HepG2 (cell line): ENCODE measurements around the gene HSP90AB1.

Source experiments
- KAT8 ChIP-seq: IDR thresholded peaks from 2 replicates; pipeline ENCODE4 v1.6.1; 2016; ENCODE audit warnings: missing genetic modification reagents, missing compliant biosample characterization
- KLF6 ChIP-seq: IDR thresholded peaks from 2 replicates; pipeline ENCODE4 v1.8.0; 2016; ENCODE audit warnings: missing biosample characterization, missing genetic modification reagents
- MAFG ChIP-seq: sonication (generic); formaldehyde crosslinking; IDR thresholded peaks from 2 replicates; pipeline ENCODE4 v1.5.1; 2020; ENCODE audit warnings: mild to moderate bottlenecking, missing genetic modification reagents
- MEIS1 ChIP-seq: sonication (generic); formaldehyde crosslinking; IDR thresholded peaks from 2 replicates; pipeline ENCODE4 v1.9.0; 2021; ENCODE audit warnings: mild to moderate bottlenecking, missing genetic modification reagents, moderate library complexity, borderline replicate concordance

GRCh38 chr6:44253307-44254101 lies 6.6 kb downstream of the HSP90AB1 start:
- TF ChIP-seq KAT8 (CRISPR knock-in tag) (no peak), KLF6 (CRISPR knock-in tag) (no peak), MEIS1 (CRISPR knock-in tag) (no peak), MAFG (CRISPR knock-in tag) (no peak)
